GM12892 (cell line): ENCODE results near the gene CRACR2A.

Experiments used
- POLR2A ChIP-seq: IDR thresholded peaks from 2 replicates; pipeline ENCODE4 v1.6.1; 2011; ENCODE audit warnings: low read depth, low read length, control low read depth
- POLR2AphosphoS5 ChIP-seq: IDR thresholded peaks from 2 replicates; pipeline ENCODE4 v1.6.1; 2011; ENCODE audit warnings: low read depth, low read length, control low read depth

GRCh38 chr12:3768911-3769447, 16.1 kb upstream of the CRACR2A start:
- no peak for TF ChIP-seq POLR2AphosphoS5
- TF ChIP-seq POLR2A: no peak
